C4-2B (cell line): ENCODE results near the gene OSBPL3.

ENCODE experiments used
- CTCF ChIP-seq: fragments of 450-650 bp; conservative IDR thresholded peaks from 2 replicates; pipeline ENCODE4 v1.5.1; 2017; ENCODE audit warnings: mild to moderate bottlenecking
- ZFX ChIP-seq: fragments of 450-650 bp; IDR thresholded peaks from 2 replicates; pipeline ENCODE4 v1.6.1; 2017

GRCh38 chr7:24949884-24950283 is 30.1 kb downstream of the OSBPL3 start:
- TF ChIP-seq CTCF: no peak
- TF ChIP-seq ZFX: no peak
